Neural cell (in vitro differentiated cells): ENCODE results near the gene SHB. TPM values are rescaled to one million over a fixed set of nuclear protein-coding genes. Genes with fewer than 3 reads are reported as not detected.

Experiments used
- H2AFZ ChIP-seq: fragments of 200-600, 300-800 bp; sonication (generic), shearing (Covaris generic); 2 replicates; pipeline ENCODE4 v1.6.0; 2014; ENCODE audit warnings: low read depth, mild to moderate bottlenecking, antibody characterized with exemption, low read length, moderate library complexity
- H3F3A ChIP-seq: fragments of 200-600 bp; shearing (Covaris generic); 2 replicates; pipeline ENCODE4 v1.6.1; 2016; ENCODE audit warnings: mild to moderate bottlenecking, moderate library complexity, mixed read lengths, antibody characterized with exemption, low read length; ENCODE audit not compliant: insufficient read depth, poor library complexity, severe bottlenecking
- H3K27ac ChIP-seq: fragments of 200-600, 300-800 bp; sonication (generic), shearing (Covaris generic); 2 replicates; pipeline ENCODE4 v1.5.1; 2014; ENCODE audit warnings: mild to moderate bottlenecking, low read length, moderate library complexity
- H3K27me3 ChIP-seq: fragments of 300-800, 200-600 bp; sonication (generic), shearing (Covaris generic); 2 replicates; pipeline ENCODE4 v1.6.0; 2014; ENCODE audit warnings: mild to moderate bottlenecking, low read depth, low read length, moderate library complexity; ENCODE audit not compliant: insufficient read depth
- H3K36me3 ChIP-seq: fragments of 300-800, 200-600 bp; sonication (generic), shearing (Covaris generic); 2 replicates; pipeline ENCODE4 v1.5.1; 2014; ENCODE audit warnings: mild to moderate bottlenecking, antibody characterized with exemption, low read length, moderate library complexity; ENCODE audit not compliant: insufficient read depth
- H3K4me2 ChIP-seq: fragments of 300-800, 200-600 bp; sonication (generic), shearing (Covaris generic); 2 replicates; pipeline ENCODE4 v1.6.0; 2014; ENCODE audit warnings: mild to moderate bottlenecking, low read length
- H3K4me3 ChIP-seq: fragments of 300-800, 200-600 bp; sonication (generic), shearing (Covaris generic); 2 replicates; pipeline ENCODE4 v1.5.1; 2014; ENCODE audit warnings: mild to moderate bottlenecking, low read length, moderate library complexity
- H3K79me2 ChIP-seq: fragments of 200-600 bp; shearing (Covaris generic); replicated peaks from 2 replicates; pipeline ENCODE4 v1.6.0; 2014; ENCODE audit warnings: mild to moderate bottlenecking, low read length, moderate library complexity; ENCODE audit not compliant: insufficient read depth
- H3K9ac ChIP-seq: fragments of 300-800, 200-600 bp; sonication (generic), shearing (Covaris generic); 2 replicates; pipeline ENCODE4 v1.6.1; 2016; ENCODE audit warnings: mild to moderate bottlenecking, low read length, mixed read lengths
- H3K9me2 ChIP-seq: fragments of 200-600 bp; shearing (Covaris generic); 2 replicates; pipeline ENCODE4 v1.6.1; 2016; ENCODE audit warnings: mild to moderate bottlenecking, low read length, mixed read lengths; ENCODE audit not compliant: insufficient read depth
- H3K9me3 ChIP-seq: fragments of 200-600, 300-800 bp; sonication (generic), shearing (Covaris generic); 2 replicates; pipeline ENCODE4 v1.6.1; 2016; ENCODE audit warnings: mild to moderate bottlenecking, mixed run types, low read length, moderate library complexity, mixed read lengths
- H4K20me1 ChIP-seq: fragments of 200-600 bp; shearing (Covaris generic); 2 replicates; pipeline ENCODE4 v1.6.1; 2016; ENCODE audit warnings: mild to moderate bottlenecking, mixed run types; ENCODE audit not compliant: insufficient read depth
- EP300 ChIP-seq: fragments of 450-650 bp; conservative IDR thresholded peaks from 2 replicates; pipeline ENCODE4 v1.6.1; 2014; ENCODE audit warnings: antibody characterized with exemption, mild to moderate bottlenecking, moderate library complexity; ENCODE audit not compliant: poor library complexity, severe bottlenecking
- EZH2 ChIP-seq: fragments of 200-600, 300-800 bp; shearing (Covaris generic), sonication (generic); IDR thresholded peaks from 2 replicates; pipeline ENCODE4 v1.6.1; 2014; ENCODE audit warnings: antibody characterized with exemption, low read length, borderline replicate concordance, mild to moderate bottlenecking; ENCODE audit not compliant: insufficient read depth, poor library complexity, severe bottlenecking
- MXI1 ChIP-seq: fragments of 450-650 bp; conservative IDR thresholded peaks from 2 replicates; pipeline ENCODE4 v1.6.1; 2014; ENCODE audit warnings: antibody characterized with exemption, mild to moderate bottlenecking; ENCODE audit not compliant: poor library complexity, severe bottlenecking
- POLR2AphosphoS5 ChIP-seq: IDR thresholded peaks from 2 replicates; pipeline ENCODE4 v1.6.1; 2012
- RAD21 ChIP-seq: fragments of 450-650 bp; conservative IDR thresholded peaks from 2 replicates; pipeline ENCODE4 v1.6.1; 2014; ENCODE audit warnings: antibody characterized with exemption, mild to moderate bottlenecking, moderate library complexity
- REST ChIP-seq: IDR thresholded peaks from 2 replicates; pipeline ENCODE4 v1.6.1; 2012; ENCODE audit warnings: borderline replicate concordance
- SMC3 ChIP-seq: fragments of 450-650 bp; conservative IDR thresholded peaks from 2 replicates; pipeline ENCODE4 v1.6.1; 2014; ENCODE audit warnings: antibody characterized with exemption, mild to moderate bottlenecking, moderate library complexity; ENCODE audit not compliant: poor library complexity
- TAF1 ChIP-seq: IDR thresholded peaks from 2 replicates; pipeline ENCODE4 v1.6.1; 2012; ENCODE audit warnings: low read depth
- polyA plus RNA-seq: library from polyadenylated mRNA; depleted of rRNA; stranded (reverse); fragments of >200 nt; gene quantifications from 2 replicates; pipeline ENCODE4 v1.2.3, GENCODE V29; 2014
- TF ChIP-seq, protein P1 (sequence below): fragments of 450-650 bp; IDR thresholded peaks from 2 replicates; pipeline ENCODE4 v1.5.1; 2014; ENCODE audit warnings: antibody characterized with exemption, mild to moderate bottlenecking, moderate library complexity; ENCODE audit not compliant: poor library complexity, severe bottlenecking

Gene SHB
- polyA plus RNA-seq, 1 donor from 2014 or later = 17.5 TPM

- Histone ChIP-seq H4K20me1 (no peaks in the 10 kb centered on the region), H3F3A (no peaks in the 10 kb centered on the region), H3K36me3 (no peaks in the 10 kb centered on the region), H3K4me3 (no peak overlapping the region), H3K9me3 (no peaks in the 10 kb centered on the region), H3K79me2 (peaks cover 26% of the 10 kb centered on the region), H3K9me2 (no peaks in the 10 kb centered on the region), H3K4me2 (no peak overlapping the region), H3K27ac (no peak overlapping the region), H3K27me3 (no peaks in the 10 kb centered on the region), H2AFZ (no peak overlapping the region), H3K9ac (no peak overlapping the region)
- TF ChIP-seq EZH2 (no peak), POLR2AphosphoS5 (no peak), RAD21 (no peak), MXI1 (no peak), REST (no peak), EP300 (no peak), SMC3 (no peak)
- TF ChIP-seq, protein P1, sequence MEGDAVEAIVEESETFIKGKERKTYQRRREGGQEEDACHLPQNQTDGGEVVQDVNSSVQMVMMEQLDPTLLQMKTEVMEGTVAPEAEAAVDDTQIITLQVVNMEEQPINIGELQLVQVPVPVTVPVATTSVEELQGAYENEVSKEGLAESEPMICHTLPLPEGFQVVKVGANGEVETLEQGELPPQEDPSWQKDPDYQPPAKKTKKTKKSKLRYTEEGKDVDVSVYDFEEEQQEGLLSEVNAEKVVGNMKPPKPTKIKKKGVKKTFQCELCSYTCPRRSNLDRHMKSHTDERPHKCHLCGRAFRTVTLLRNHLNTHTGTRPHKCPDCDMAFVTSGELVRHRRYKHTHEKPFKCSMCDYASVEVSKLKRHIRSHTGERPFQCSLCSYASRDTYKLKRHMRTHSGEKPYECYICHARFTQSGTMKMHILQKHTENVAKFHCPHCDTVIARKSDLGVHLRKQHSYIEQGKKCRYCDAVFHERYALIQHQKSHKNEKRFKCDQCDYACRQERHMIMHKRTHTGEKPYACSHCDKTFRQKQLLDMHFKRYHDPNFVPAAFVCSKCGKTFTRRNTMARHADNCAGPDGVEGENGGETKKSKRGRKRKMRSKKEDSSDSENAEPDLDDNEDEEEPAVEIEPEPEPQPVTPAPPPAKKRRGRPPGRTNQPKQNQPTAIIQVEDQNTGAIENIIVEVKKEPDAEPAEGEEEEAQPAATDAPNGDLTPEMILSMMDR = no peak
These were observed 71.2 kb downstream of the SHB start for GRCh38 chr9:37997636-37998374.

DNA sequence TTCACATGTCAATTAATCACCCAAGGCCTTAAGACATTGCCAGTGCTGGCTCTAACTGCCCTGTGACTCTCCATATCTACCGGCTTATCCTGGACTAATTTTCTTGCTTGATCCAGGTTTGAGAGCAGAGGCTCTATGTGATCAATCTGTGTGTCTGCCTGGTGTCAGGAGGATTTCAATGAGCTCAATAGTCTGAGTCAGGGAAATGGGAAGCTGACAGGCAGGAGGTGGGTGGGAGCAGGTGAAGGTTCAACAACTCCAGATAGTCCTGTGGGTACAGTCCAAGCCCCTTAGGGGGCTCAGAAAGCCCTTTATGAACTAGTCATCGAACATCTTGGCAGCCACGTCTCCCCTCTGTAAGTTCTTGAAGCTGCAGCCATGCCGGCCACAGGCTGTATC is 72.2 kb downstream of the SHB start:
- TF ChIP-seq REST (no peak), EP300 (no peak), TAF1 (no peak), MXI1 (no peak), EZH2 (no peak)
- Histone ChIP-seq H3K9me3 (no peaks in the 10 kb centered on the region), H2AFZ (no peak overlapping the region), H3K4me3 (no peak overlapping the region), H3K9ac (no peak overlapping the region), H3K27ac (no peak overlapping the region), H3K4me2 (no peak overlapping the region), H3K27me3 (no peaks in the 10 kb centered on the region), H3K9me2 (no peaks in the 10 kb centered on the region), H3K36me3 (no peaks in the 10 kb centered on the region), H4K20me1 (no peaks in the 10 kb centered on the region), H3K79me2 (peaks cover 29% of the 10 kb centered on the region), H3F3A (no peaks in the 10 kb centered on the region)
